HL-60/S4 treated with retinoic acid at 250 ng/mL for 4 days and 3 days (cell line): ENCODE measurements around the gene GAS2.

Experiments
- in situ Hi-C: fragments of 300-500 bp; cut with MboI; formaldehyde crosslinking; loops from 2 replicates; pipeline ENCODE4 v1.7.0; 2022; ENCODE audit warnings: low sequenced_read_pairs

GAS2 gene

DNA sequence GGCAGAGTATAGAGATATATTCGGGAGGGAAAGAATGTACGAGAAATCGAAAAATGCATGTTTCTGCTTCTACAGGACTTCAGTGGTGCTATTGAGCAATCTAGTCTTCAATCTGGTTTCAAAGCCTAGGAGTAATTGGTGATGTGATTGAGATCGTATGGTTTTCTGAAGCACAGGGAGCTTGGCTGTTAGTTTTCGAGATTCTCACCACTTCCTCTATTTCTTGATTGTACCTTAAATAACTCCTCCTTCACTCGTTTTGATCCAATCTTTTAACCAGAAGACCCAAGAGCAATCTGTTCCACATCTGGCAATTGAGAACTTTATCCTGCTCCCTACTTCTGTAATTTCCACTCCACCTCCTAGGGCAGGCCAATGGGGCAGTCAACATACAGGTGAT, 193.3 kb downstream of the GAS2 start:
- in situ Hi-C loops: no loop called here

DNA sequence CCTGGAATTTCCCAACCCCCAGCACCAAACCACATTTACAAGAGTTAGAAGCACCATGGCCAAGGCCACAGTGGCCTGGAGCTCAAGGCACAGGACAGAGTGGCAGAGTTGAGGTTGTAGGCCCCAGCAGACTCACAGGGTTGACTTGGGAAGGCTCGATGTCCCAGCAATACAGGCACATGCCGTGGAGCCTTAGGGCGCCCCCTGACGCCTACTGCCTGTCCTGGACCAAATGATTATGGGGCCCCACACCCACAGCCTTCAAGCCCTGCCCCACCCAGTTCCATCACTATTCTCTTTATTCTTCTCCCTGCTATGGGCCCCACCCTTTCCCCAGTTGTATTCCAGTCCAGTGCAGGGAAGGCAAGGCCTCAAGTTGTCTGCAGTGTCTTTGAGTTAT, 193.8 kb downstream of the GAS2 start, which contains the start of gene CCDC179:
TSS of gene CCDC179 (minus strand) at position 234 of the 400 bp plus-strand sequence. CDS start at position 181, 53 bp downstream.
- in situ Hi-C loops: no loop called here
